GM23338 (cell line): ENCODE data around the gene SLC16A2. TPM values are rescaled to one million over a fixed set of nuclear protein-coding genes. Genes with fewer than 3 reads are reported as not detected.
A peak's percentile ranks its signal among the peaks of the same experiment; 100 is the strongest.

Source experiments
- ATAC-seq: fragments of 200-7000 bp; cut with Tn5 transposase; 3 replicates; pipeline ENCODE4 v1.9.1; 2020
- DNase-seq: peaks from one replicate; pipeline ENCODE4 v3.0.0-alpha.2; 2015; ENCODE audit warnings: low spot score
- H2AFZ ChIP-seq: fragments of 200-600 bp; sonication (generic); 2 replicates; pipeline ENCODE4 v1.8.0; 2016; ENCODE audit warnings: antibody characterized with exemption, mild to moderate bottlenecking, moderate library complexity
- H3F3A ChIP-seq: fragments of 200-600 bp; sonication (generic); replicated peaks from 2 replicates; pipeline ENCODE4 v1.8.0; 2017; ENCODE audit warnings: antibody characterized with exemption, mixed run types, low read depth
- H3K27ac ChIP-seq: fragments of 200-600 bp; sonication (generic); 2 replicates; pipeline ENCODE4 v1.6.1; 2016; ENCODE audit warnings: low read depth
- H3K27me3 ChIP-seq: fragments of 200-600 bp; sonication (generic); 2 replicates; pipeline ENCODE4 v1.8.0; 2016; ENCODE audit warnings: mild to moderate bottlenecking, mixed run types, moderate library complexity; ENCODE audit not compliant: insufficient read depth
- H3K36me3 ChIP-seq: fragments of 200-600 bp; sonication (generic); 2 replicates; pipeline ENCODE4 v1.8.0; 2016; ENCODE audit warnings: mild to moderate bottlenecking; ENCODE audit not compliant: insufficient read depth
- H3K4me1 ChIP-seq: fragments of 200-600 bp; sonication (generic); 2 replicates; pipeline ENCODE4 v1.8.0; 2016; ENCODE audit warnings: mild to moderate bottlenecking, moderate library complexity; ENCODE audit not compliant: insufficient read depth
- H3K4me2 ChIP-seq: fragments of 200-600 bp; sonication (generic); 2 replicates; pipeline ENCODE4 v1.7.1; 2017; ENCODE audit warnings: mixed run types
- H3K4me3 ChIP-seq: fragments of 200-600 bp; sonication (generic); 2 replicates; pipeline ENCODE4 v1.6.1; 2016; ENCODE audit warnings: mixed run types
- H3K79me2 ChIP-seq: fragments of 200-600 bp; sonication (generic); replicated peaks from 2 replicates; pipeline ENCODE4 v1.8.0; 2017; ENCODE audit warnings: mild to moderate bottlenecking; ENCODE audit not compliant: insufficient read depth
- H3K9me2 ChIP-seq: fragments of 200-600 bp; sonication (generic); 2 replicates; pipeline ENCODE4 v1.8.0; 2017; ENCODE audit not compliant: insufficient read depth
- H4K20me1 ChIP-seq: fragments of 200-600 bp; sonication (generic); replicated peaks from 2 replicates; pipeline ENCODE4 v1.8.0; 2017; ENCODE audit warnings: mild to moderate bottlenecking; ENCODE audit not compliant: insufficient read depth
- H3K27ac Mint-ChIP-seq: 2 replicates; pipeline ENCODE4 v1.8.0; 2020; ENCODE audit warnings: inconsistent platforms, mild to moderate bottlenecking, moderate library complexity, mixed read lengths
- H3K27me3 Mint-ChIP-seq: 3 replicates; pipeline ENCODE4 v1.8.0; 2022; ENCODE audit warnings: low read depth, mild to moderate bottlenecking, moderate library complexity, mixed read lengths, inconsistent platforms; ENCODE audit not compliant: insufficient read depth, poor library complexity
- H3K36me3 Mint-ChIP-seq: 3 replicates; pipeline ENCODE4 v1.8.0; 2021; ENCODE audit warnings: low read depth, mild to moderate bottlenecking, inconsistent platforms, moderate library complexity, mixed read lengths
- H3K4me1 Mint-ChIP-seq: 3 replicates; pipeline ENCODE4 v1.8.0; 2020; ENCODE audit warnings: mild to moderate bottlenecking, inconsistent platforms, mixed read lengths
- H3K4me3 Mint-ChIP-seq: 3 replicates; pipeline ENCODE4 v1.8.0; 2021; ENCODE audit warnings: moderate library complexity, mild to moderate bottlenecking, inconsistent platforms, mixed read lengths
- H3K9me3 Mint-ChIP-seq: 3 replicates; pipeline ENCODE4 v1.8.0; 2020; ENCODE audit warnings: moderate library complexity, mild to moderate bottlenecking, inconsistent platforms, mixed read lengths
- CREB1 ChIP-seq: fragments of 250-450 bp; sonication (Bioruptor Pico); IDR thresholded peaks from 2 replicates; pipeline ENCODE4 v1.5.0; 2020; ENCODE audit warnings: low read depth, mild to moderate bottlenecking, moderate library complexity
- CTCF ChIP-seq, 2 experiments: fragments of 200-600 bp in 1 of 2; sonication (generic) in 1 of 2; conservative IDR thresholded peaks; 2 replicates each; pipeline versions ENCODE4 v1.5.1 to v1.6.1; 2016 to 2017; ENCODE audit warnings: antibody characterized with exemption in 2 of 2, low read depth in 2 of 2, mild to moderate bottlenecking in 2 of 2, moderate library complexity in 1 of 2
- EZH2 ChIP-seq: fragments of 200-600 bp; sonication (generic); IDR thresholded peaks from one replicate; pipeline ENCODE4 v1.8.0; 2017; ENCODE audit warnings: antibody characterized with exemption, mild to moderate bottlenecking, low read depth; ENCODE audit not compliant: unreplicated experiment
- EZH2phosphoT487 ChIP-seq: fragments of 200-600 bp; sonication (generic); IDR thresholded peaks from one replicate; pipeline ENCODE4 v1.8.1; 2018; ENCODE audit warnings: antibody characterized with exemption; ENCODE audit not compliant: unreplicated experiment
- JUNB ChIP-seq: IDR thresholded peaks from one replicate; pipeline ENCODE4 v1.6.1; 2016; ENCODE audit warnings: antibody characterized with exemption; ENCODE audit not compliant: unreplicated experiment
- POLR2AphosphoS5 ChIP-seq: IDR thresholded peaks from 2 replicates; pipeline ENCODE4 v1.6.1; 2016; ENCODE audit warnings: antibody characterized with exemption, low read depth
- STAT1 ChIP-seq: IDR thresholded peaks from one replicate; pipeline ENCODE4 v1.6.1; 2016; ENCODE audit warnings: antibody characterized with exemption; ENCODE audit not compliant: unreplicated experiment
- ZNF114 ChIP-seq: fragments of 250-450 bp; sonication (Bioruptor Pico); IDR thresholded peaks from 2 replicates; pipeline ENCODE4 v1.5.0; 2020; ENCODE audit warnings: mild to moderate bottlenecking, moderate library complexity
- ZNF331 ChIP-seq: fragments of 250-450 bp; sonication (Bioruptor Pico); IDR thresholded peaks from 2 replicates; pipeline ENCODE4 v1.5.0; 2020; ENCODE audit warnings: low read depth, mild to moderate bottlenecking, moderate library complexity
- ZNF462 ChIP-seq: fragments of 250-450 bp; sonication (Bioruptor Pico); IDR thresholded peaks from 2 replicates; pipeline ENCODE4 v1.5.0; 2020; ENCODE audit warnings: mild to moderate bottlenecking, moderate library complexity
- polyA plus RNA-seq: library from polyadenylated mRNA; unstranded; fragments of >200 nt; fragmentation: Nextera tagmentation; extraction: Ambion mirVana; gene quantifications from 2 replicates; pipeline ENCODE4 v1.2.1, GENCODE V29; 2016
- total RNA-seq: library from RNA; depleted of rRNA; stranded (reverse); fragments of >200 nt; shearing (Covaris generic); gene quantifications from 2 replicates; pipeline ENCODE4 v1.2.3, GENCODE V29; 2014
- TF ChIP-seq, protein P1 (sequence below): IDR thresholded peaks from 2 replicates; pipeline ENCODE4 v1.6.1; 2016; ENCODE audit warnings: antibody characterized with exemption

Gene SLC16A2
- total and polyA plus RNA-seq, 2 experiments from 2014 or later: 11.1 to 27.9 TPM

GRCh38 chrX:74422576-74423288 is 1.4 kb downstream of the SLC16A2 start:
- no peaks in the 10 kb centered on the region for H3K9me3 Mint-ChIP-seq
- Histone ChIP-seq H3K4me3 (peak overlapping the region; percentile 67), H3K9me2 (no peaks in the 10 kb centered on the region), H3K4me1 (0 out of 2 replicates have a peak, but pooled peaks cover 3% of the 10 kb centered on the region), H3F3A (no peaks in the 10 kb centered on the region), H3K4me2 (peak overlapping the region; percentile 86), H3K27ac (no peak overlapping the region), H2AFZ (peak overlapping the region; percentile 81; the same call in 1 of the 2 replicates), H3K36me3 (no peaks in the 10 kb centered on the region), H4K20me1 (no peaks in the 10 kb centered on the region), H3K27me3 (peaks cover 7% of the 10 kb centered on the region; the same call in 1 of the 2 replicates), H3K79me2 (no peaks in the 10 kb centered on the region)
- H3K36me3 Mint-ChIP-seq: no peaks in the 10 kb centered on the region
- DNase-seq (peak; percentile 65), ATAC-seq (peak; percentile 63)
- peaks cover 11% of the 10 kb centered on the region for H3K27me3 Mint-ChIP-seq
- no peak overlapping the region for H3K27ac Mint-ChIP-seq
- TF ChIP-seq EZH2phosphoT487: no peak
- TF ChIP-seq CTCF (conservative IDR thresholded peaks at IDR 0.05; ENCODE audit: low read depth in 2 of 2): peak; percentile 34 to 49
- peak overlapping the region; percentile 84 for H3K4me3 Mint-ChIP-seq
- H3K4me1 Mint-ChIP-seq: peaks cover 10% of the 10 kb centered on the region; the same call in 2 of the 3 replicates

- Mint-ChIP-seq H3K4me3 (peak overlapping the region; percentile 84), H3K4me1 (peaks cover 10% of the 10 kb centered on the region; the same call in 2 of the 3 replicates), H3K27ac (no peak overlapping the region), H3K36me3 (no peaks in the 10 kb centered on the region; the same call in 2 of the 3 replicates), H3K27me3 (peaks cover 11% of the 10 kb centered on the region), H3K9me3 (no peaks in the 10 kb centered on the region)
- DNase-seq (peak; percentile 11), ATAC-seq (no peak; the same call in 2 of the 3 replicates)
- Histone ChIP-seq H3K27ac (no peak overlapping the region), H3F3A (no peaks in the 10 kb centered on the region), H2AFZ (no peak overlapping the region), H3K4me2 (peak overlapping the region; percentile 86), H3K27me3 (peaks cover 7% of the 10 kb centered on the region; the same call in 1 of the 2 replicates), H3K4me1 (0 out of 2 replicates have a peak, but pooled peaks cover 3% of the 10 kb centered on the region), H3K79me2 (no peaks in the 10 kb centered on the region), H3K4me3 (peak overlapping the region; percentile 67), H3K9me2 (no peaks in the 10 kb centered on the region), H3K36me3 (no peaks in the 10 kb centered on the region), H4K20me1 (no peaks in the 10 kb centered on the region)
- TF ChIP-seq, protein P1, sequence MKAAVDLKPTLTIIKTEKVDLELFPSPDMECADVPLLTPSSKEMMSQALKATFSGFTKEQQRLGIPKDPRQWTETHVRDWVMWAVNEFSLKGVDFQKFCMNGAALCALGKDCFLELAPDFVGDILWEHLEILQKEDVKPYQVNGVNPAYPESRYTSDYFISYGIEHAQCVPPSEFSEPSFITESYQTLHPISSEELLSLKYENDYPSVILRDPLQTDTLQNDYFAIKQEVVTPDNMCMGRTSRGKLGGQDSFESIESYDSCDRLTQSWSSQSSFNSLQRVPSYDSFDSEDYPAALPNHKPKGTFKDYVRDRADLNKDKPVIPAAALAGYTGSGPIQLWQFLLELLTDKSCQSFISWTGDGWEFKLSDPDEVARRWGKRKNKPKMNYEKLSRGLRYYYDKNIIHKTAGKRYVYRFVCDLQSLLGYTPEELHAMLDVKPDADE: no peak
- TF ChIP-seq EZH2 (no peak), ZNF462 (CRISPR knock-in tag) (no peak), ZNF114 (CRISPR knock-in tag) (no peak), POLR2AphosphoS5 (no peak), CREB1 (no peak), JUNB (no peak), STAT1 (no peak), ZNF331 (no peak)
Observed at GRCh38 chrX:74423289-74423998, 2.2 kb downstream of the SLC16A2 start.
